Measurements from ENCODE around the gene CSF1R. TPM values are rescaled to one million over a fixed set of nuclear protein-coding genes. Genes with fewer than 3 reads are reported as not detected.

The CSF1R gene
- total RNA-seq, result not detected in 2 replicates

DNA sequence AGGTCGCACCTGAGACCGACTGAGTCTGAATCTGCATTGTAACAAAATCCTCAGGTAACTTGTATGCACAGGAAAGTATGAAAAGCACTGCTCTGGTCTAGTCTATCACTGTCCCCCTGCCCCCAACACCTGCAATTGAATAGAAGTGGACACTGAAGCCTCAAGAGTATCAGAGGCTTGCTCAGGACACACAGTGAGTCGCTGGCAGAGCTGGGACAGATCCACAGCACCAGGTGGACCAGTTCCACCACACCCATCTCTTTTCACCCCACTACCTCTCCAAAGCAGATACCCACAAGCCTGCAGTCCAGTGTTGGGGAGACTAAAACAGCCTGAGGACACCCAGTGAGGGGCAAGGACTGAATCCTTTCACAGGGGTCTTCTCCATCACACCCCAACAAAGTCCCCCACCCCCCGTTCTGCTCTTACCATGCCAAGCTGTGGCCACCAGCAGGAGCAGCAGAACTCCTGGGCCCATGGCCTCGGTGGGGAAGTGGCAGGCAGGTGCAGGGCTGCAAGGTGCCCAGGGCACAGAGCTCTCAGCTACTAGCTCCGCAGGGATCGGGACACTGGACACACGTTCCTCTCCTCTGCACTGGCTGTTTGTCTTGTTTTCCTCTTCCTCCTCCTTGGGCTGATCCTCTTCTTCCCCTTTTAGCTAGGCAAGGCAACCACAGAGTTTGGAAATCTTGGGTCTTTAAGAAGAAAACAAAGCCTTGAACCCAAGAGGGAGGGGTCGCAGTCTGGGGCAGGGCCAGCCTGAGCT is at the start of gene CSF1R:
CSF1R (minus strand) TSS at position 605 of the 766 bp plus-strand sequence; CDS start at position 478, 127 bp downstream.
- no peak for DNase-seq

DNA sequence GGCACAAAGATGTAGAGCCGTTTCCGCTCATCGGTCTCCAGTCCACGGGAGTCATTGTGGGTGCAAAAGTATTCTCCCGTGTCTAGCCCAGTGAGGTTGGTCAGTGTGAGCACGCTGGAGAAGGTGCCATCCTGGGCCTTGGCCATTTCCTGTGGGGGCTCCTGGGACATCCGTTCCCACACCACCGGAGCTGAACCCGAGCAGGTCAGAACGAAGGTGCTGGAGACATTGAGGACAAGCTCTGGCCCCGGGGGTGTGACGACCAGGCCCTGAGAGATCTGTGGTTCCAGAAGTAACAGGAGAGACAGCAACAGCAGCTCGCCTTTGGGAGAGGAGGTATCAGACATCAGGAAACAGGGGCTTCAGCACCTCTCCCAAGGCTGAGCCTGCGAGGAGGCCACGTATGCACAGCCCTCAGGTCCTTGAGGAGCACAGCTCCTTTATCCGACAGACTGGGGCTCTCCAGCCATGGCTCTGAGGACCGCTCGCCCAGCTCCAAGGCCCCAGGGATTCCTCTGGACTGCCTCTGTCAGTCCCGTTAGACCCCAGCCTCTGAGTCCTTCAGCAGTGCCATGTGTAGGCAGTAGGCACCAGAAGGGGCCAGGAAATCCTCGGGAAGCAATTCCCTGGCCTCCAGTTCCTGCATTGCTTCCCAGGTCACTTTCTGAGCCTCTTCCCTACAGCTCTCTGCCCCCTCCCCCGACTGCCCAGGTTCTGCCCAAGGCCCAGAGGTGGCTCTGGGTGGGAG is 49.4 kb upstream of the CSF1R start:
- DNase-seq, result peak; percentile 43

GRCh38 chr5:150134198-150134588 is 47.8 kb upstream of the CSF1R start:
- peak; percentile 40 for DNase-seq

DNA sequence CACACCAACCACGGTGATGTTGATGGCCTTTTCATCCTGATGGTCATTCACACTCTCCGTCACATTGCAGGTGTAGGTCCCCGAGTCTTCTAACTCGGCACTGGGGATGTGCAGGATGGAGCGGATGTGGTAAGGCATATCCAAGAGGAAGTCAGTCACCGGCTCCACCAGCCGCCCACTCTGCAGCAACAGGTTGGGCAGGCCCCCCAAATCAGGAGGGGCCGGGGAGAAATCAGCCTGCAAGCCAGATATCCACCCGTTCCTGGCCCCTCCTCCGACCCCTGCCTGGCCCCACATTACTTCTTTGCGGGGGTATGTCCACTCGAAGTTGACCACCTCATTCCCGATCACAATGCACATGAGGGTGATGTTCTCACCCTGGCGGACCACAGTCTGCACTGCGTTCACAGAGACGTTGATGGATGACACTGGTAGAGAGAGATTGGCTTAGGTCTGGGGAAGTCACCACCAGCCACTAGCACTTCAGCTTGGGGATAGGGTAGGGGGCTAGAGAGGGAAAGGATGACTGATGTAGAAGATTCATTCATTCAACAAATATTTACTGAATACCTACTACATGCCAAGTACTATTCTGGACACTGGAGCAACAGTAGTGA is 47.3 kb upstream of the CSF1R start:
- no peak for DNase-seq

DNA sequence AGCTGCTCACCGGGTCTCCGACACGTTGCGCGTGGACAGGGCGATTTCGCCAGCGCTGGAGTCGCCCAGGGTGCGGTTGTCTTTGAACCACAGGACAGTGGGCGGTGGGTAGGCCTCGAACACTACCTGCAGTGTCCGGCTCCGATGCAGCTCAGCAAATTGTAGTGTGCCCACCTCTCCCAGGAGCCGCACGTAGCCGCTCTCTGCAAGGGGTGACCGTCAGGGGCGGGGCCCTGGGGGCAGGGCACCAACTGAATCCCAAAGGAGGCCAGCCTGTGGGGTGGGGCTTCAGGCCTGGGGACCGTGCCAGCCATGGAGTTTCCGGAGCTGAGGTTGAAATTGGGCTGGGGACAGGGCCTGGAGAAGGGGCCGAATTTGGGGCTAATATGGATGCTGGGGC is 46.4 kb upstream of the CSF1R start:
- no peak for DNase-seq

DNA sequence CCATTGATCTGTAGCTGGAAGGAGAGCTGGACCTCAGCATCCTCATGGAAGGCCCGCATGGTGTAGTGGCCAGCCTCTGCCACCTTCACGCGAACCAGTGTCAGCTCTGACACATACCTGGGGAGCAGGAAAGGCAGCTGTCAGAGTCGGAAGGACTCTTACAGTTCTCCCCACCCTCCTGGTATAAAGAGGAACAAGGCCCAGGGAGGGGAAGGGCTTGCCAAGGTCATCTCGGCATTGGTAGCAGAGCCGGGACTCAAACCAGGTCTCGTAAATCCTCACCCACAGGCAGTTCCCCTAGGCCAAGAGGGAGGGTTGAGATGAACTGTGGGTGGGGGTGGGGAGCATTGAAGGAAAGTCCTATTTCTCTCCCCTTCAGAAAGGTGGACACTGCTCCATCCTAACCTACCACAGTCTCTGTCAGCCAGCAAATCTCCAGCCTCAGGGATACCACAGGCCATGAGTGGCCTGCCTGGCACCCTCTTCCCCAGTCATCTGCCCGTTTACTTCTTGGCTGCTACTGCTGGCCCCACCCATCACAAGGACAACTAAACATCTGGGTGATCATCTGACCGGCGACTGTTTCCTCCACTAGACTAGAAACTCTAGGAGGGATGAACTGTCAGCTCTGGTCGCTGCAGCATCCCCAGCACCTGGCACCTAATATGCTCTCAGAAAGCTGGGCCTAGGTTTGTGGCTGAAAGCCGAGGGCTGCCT is 45.8 kb upstream of the CSF1R start:
- DNase-seq, result no peak

GRCh38 chr5:150131461-150131860 is 45.1 kb upstream of the CSF1R start:
- no peak for DNase-seq

DNA sequence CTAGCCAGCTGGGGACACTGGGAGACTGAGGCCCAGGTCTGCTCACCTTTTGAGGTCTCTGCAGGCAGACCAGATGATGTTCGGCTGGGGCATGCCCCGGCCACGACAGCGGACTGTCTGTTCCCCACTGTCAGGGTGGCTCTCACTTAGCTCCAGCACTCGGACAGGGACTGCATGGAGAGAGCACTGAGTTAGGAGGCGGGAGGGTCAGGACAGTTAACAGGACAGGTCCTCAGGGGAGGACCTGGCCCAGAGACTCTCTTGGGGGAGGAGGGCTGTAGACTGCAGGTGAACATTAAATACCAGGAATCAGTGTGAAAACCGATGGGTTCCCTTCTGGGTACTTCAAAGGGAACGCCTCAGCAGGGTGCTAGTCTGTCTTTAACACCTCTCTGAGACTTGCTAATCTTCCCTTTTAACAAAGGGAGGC is 44.2 kb upstream of the CSF1R start:
- DNase-seq, result no peak

DNA sequence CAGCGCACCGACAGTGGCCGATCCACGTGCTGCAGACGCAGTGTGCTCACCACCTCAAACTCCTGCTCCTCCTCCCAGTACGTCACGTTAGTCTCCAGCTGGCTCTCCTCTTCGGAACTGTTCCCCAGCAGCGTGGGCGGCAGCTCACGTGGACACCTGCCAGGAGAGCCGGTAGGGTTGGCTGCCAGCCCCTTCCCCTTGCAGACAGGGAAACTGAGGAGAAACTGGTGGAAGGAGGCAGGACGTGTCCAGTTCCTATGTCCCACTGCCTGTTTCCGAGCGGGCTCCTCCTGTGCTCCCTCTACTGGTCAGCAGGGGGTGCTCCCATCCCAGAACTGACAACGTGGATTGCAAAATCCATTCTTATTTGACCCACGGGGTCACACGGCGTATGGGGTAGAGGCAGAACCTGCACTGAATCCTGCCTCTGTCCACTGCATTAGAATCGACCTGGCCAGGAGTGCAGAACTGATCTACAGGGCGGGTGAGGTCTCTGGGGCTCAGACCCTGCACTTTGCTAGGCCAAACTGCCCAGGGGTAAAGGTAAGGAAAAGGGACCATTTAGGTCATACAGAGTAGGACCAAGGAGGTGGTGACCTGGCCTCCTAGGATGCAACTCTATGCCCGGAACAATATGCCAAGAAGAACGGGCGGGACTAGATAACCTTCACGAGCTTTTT is 43.6 kb upstream of the CSF1R start:
- peak; percentile 82 for DNase-seq

DNA sequence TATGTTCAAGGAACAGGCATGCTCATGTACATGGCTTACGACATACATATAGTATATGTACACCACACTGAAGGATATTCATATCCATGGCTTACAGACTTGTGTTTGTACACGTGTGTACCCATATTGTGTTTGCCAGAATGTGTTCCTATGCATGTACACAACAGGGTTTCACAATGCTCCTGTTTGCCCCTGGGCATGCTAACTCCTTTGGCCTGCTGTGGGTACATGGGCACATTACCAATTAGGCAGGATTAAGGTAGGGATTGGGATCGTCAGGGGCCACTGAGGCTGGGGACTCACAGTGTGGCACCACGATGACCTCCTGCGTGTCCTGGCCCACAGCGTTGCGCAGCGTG is 43.1 kb upstream of the CSF1R start:
- no peak for DNase-seq

- DNase-seq, result no peak
Observed at GRCh38 chr5:150126921-150127265, 40.5 kb upstream of the CSF1R start.

GRCh38 chr5:150126199-150126920 is 40.0 kb upstream of the CSF1R start:
- no peak for DNase-seq

GRCh38 chr5:150125334-150125733 is 39.0 kb upstream of the CSF1R start:
- DNase-seq, result no peak

DNA sequence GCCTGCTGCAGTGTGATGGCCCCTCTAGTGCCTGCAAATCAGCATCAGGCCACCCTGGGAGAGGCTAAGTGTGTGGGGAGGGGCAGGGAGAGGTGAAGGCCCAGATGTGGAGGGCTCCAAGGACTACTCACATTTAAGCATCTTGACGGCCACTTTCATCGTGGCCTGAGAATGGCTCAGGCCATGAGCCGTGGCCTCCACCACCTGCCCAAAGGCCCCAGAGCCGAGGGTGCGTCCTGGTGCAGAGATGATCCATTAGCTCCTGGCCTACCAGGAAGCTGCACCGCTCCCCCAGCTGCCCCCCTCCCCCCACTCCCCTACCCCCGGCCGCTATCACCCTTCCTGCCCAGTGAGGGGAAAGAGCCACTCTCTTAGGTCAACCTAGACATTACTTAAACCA is 38.2 kb upstream of the CSF1R start:
- no peak for DNase-seq

DNA sequence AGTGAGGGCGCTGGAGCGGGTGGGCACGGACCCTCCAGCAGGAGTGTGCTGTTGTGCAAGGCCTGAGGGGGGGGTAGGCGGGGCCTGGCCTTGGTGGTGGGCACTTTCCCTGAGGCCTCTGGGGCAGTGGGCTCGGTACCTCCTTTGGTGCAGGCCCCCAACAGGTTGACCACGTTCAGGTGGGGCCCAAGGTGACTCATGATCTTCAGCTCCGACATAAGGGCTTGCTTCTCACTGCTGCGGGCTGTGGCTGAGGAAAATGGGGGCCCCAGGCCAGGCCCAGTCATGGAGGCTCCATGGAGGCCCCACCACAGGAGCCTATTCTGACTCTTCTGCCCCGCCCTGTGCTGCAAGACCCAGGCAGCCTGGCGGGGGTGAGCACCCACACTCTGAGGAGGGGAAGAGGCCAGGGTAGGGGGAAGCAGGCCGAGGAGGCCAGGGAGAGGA is 37.8 kb upstream of the CSF1R start:
- DNase-seq, result no peak

GRCh38 chr5:150123542-150123941 is 37.2 kb upstream of the CSF1R start:
- DNase-seq, result no peak

DNA sequence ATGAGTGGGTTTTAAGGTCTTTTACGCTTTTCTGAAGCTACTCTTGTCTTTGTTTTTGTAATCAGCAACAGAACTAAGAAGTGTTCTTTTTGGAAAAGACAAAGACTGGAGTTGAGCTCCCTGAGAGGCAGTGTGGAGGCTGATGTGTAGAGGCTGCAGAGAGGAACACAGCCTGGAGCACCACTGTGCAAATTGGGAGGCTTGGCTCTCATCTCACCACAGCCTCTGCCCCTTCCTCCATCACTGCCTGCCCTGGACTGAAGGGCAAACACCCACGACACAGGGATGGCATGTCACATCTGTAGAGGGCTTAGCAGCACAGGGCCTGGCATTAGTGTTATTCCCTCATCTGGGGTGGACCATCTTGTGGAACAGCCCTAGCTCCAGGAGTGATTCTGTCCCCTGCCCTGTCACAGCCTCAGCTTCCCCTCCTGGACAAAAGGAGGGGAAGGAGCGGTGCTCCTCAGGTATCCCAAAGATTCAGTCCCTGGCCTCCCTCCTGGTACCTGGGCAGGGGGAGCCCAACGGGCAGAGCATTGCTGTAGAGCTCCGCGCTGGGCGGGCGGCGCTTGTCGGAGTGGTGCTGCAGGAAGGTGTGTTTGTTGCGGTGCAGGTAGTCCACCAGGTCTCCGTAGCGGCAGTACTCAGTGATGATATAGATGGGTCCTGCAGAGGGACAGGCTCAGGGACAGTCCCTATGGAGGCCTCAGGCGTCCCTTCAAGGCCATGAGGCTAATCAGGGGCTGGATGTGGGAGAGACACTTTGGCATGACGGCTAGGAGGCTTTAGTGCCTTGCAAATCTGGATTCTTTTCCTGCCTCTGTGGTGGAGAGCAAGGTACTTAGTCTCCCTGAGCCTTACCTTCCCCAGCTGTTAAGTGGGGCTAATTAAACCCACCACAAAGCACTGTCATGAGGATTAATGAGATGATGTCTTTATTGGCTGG is 36.5 kb upstream of the CSF1R start:
- DNase-seq, result no peak

- DNase-seq, result peak; percentile 32
Observed at GRCh38 chr5:150122158-150122510, 35.8 kb upstream of the CSF1R start.

DNA sequence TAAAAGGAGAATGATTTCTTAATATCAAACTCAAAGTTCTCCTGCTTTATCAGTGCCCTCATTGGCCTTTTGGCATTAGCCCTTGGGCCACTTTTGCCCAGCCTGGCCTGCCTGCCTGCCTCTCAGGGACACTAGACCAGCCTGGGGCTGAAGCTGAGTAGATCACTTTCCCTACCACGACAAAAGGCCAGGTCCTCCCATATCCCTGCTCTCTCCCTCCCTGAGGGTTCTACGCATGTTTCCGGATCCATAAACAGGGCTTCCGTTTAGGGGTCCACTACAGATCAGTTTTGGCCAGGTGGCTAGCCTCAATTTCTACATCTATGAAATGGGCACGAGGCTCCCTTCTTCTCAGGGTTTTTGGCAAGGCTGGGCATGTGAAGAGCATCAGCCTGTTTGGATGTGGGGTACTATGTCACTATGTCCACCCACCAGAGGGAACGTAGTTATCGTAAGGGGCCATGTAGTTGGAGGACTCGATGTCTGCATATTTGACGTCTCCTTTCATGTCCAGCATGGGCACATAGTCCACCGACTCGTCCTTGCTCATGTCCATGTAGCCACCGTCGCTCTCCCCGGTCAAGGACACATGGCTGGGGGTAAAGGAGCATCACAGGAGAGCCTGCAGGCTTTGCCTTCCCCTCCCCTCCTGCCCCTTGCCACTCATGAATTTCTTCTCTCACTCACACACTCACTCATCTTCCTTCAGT is 35.2 kb upstream of the CSF1R start:
- no peak for DNase-seq

Data from dermis blood vessel endothelial cell (primary cell).